Measurements from ENCODE around the gene TFDP2. TPM values are rescaled to one million over a fixed set of nuclear protein-coding genes. Genes with fewer than 3 reads are reported as not detected.
A peak's percentile ranks its signal among the peaks of the same experiment; 100 is the strongest.

Gene TFDP2
- total and polyA plus RNA-seq, 9 of the 15 experiments (the other 6 are each of a cell fraction or from before 2014, with no cell fraction given) = 95.6 to 179 (median 126) TPM

GRCh38 chr3:142022381-142022780 is 127.0 kb downstream of the TFDP2 start (continued):
- TF ChIP-seq BRD9 (IDR thresholded peaks at IDR 0.05; ENCODE audit: low read depth, partially characterized antibody) (peak; percentile 91), FOXP1 (CRISPR knock-in tag; IDR thresholded peaks at IDR 0.05) (0 out of 2 replicates have a peak, but pooled peaks have one; percentile 48), HMG20B (CRISPR knock-in tag; IDR thresholded peaks at IDR 0.05) (no peak), SREBF1 (IDR thresholded peaks at IDR 0.05; ENCODE audit: borderline replicate concordance, low read depth, low read length) (no peak), HDAC6 (IDR thresholded peaks at IDR 0.05; ENCODE audit: low read depth, low read length) (no peak), ZNF280B (CRISPR knock-in tag; IDR thresholded peaks at IDR 0.05) (no peak), PBX2 (CRISPR knock-in tag; IDR thresholded peaks at IDR 0.05; ENCODE audit: low read depth) (no peak), PBX2 (tag; conservative IDR thresholded peaks at IDR 0.05; ENCODE audit: low read depth) (peak; percentile 86), CAMTA2 (CRISPR knock-in tag; conservative IDR thresholded peaks at IDR 0.05) (no peak), ZSCAN32 (CRISPR knock-in tag; IDR thresholded peaks at IDR 0.05) (no peak), ZEB2 (IDR thresholded peaks at IDR 0.05) (0 out of 2 replicates have a peak, but pooled peaks have one; percentile 31), MYC (IDR thresholded peaks at IDR 0.05; ENCODE audit: low read depth, low read length) (0 out of 2 replicates have a peak, but pooled peaks have one; percentile 50), MYC (CRISPR knock-in tag; IDR thresholded peaks at IDR 0.05; ENCODE audit: borderline replicate concordance, low read depth) (no peak), TGIF2 (CRISPR knock-in tag; IDR thresholded peaks at IDR 0.05) (no peak), ZBTB11 (CRISPR knock-in tag; IDR thresholded peaks at IDR 0.05) (peak in 1 of 3 experiments; percentile 83; a peak in 2 of 6 replicates), HNRNPLL (IDR thresholded peaks at IDR 0.05; ENCODE audit: low read depth, low read length, poor library complexity, severe bottlenecking) (no peak), RBM25 (IDR thresholded peaks at IDR 0.05; ENCODE audit: low read depth, low read length, severe bottlenecking) (no peak), ILK (tag; IDR thresholded peaks at IDR 0.05; ENCODE audit: borderline replicate concordance, low read depth) (no peak; the same call in 1 of the 2 replicates)
- TF ChIP-seq, protein P1, sequence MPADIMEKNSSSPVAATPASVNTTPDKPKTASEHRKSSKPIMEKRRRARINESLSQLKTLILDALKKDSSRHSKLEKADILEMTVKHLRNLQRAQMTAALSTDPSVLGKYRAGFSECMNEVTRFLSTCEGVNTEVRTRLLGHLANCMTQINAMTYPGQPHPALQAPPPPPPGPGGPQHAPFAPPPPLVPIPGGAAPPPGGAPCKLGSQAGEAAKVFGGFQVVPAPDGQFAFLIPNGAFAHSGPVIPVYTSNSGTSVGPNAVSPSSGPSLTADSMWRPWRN (IDR thresholded peaks at IDR 0.05; ENCODE audit: low read depth) = 0 out of 2 replicates have a peak, but pooled peaks have one; percentile 18

Measured in K562 (cell line).